IMR-90 (cell line): Measurements from ENCODE around the gene GGT6. TPM values are rescaled to one million over a fixed set of nuclear protein-coding genes. Genes with fewer than 3 reads are reported as not detected.

Source experiments
- ATAC-seq: fragments of 200-7000 bp; cut with Tn5 transposase; 2 replicates; pipeline ENCODE4 v1.9.1; 2020; ENCODE audit warnings: low read depth, mild to moderate bottlenecking, moderate library complexity
- BruUV-seq: library from RNA; stranded (reverse); fragments of 400-500 nt; replicated peaks from 2 replicates; lab custom pipeline; 2021; lab: Mats Ljungman, UMichigan
- CTCF ChIA-PET: fragments of 300-600 bp; formaldehyde crosslinking; extraction: SDS; loops from one replicate; lab custom pipeline; 2021; ENCODE audit warnings: antibody characterized with exemption; lab: Yijun Ruan, JAX
- POLR2A ChIA-PET: fragments of 300-600 bp; sonication (Branson Sonifier 250); formaldehyde crosslinking; loops from one replicate; lab custom pipeline; 2022; ENCODE audit warnings: antibody characterized with exemption; ENCODE audit not compliant: unreplicated experiment; lab: Charles Lee
- DNase-seq: peaks from one replicate; pipeline ENCODE4 v3.0.0; 2013
- H2AFZ ChIP-seq: replicated peaks from 2 replicates; pipeline ENCODE3; 2013; ENCODE audit warnings: low read length, mild to moderate bottlenecking; ENCODE audit not compliant: poor library complexity
- H2AK5ac ChIP-seq: 2 replicates; pipeline ENCODE4 v1.6.1; 2013; ENCODE audit warnings: low read depth, low read length, inconsistent platforms
- H2AK9ac ChIP-seq: replicated peaks from 2 replicates; pipeline ENCODE3; 2013; ENCODE audit warnings: mild to moderate bottlenecking, low read depth, low read length, moderate library complexity; ENCODE audit not compliant: poor library complexity
- H2BK120ac ChIP-seq: 2 replicates; pipeline ENCODE4 v1.6.1; 2013; ENCODE audit warnings: low read depth, low read length, inconsistent platforms
- H2BK15ac ChIP-seq: 3 replicates; pipeline ENCODE4 v1.6.1; 2013; ENCODE audit warnings: low read depth, low read length, inconsistent platforms
- H2BK20ac ChIP-seq: 2 replicates; pipeline ENCODE4 v1.6.1; 2013; ENCODE audit warnings: low read depth, mild to moderate bottlenecking, inconsistent platforms, low read length, moderate library complexity
- H2BK5ac ChIP-seq: 2 replicates; pipeline ENCODE4 v1.6.1; 2013; ENCODE audit warnings: mild to moderate bottlenecking, low read depth, low read length, inconsistent platforms; ENCODE audit not compliant: poor library complexity, severe bottlenecking
- H3K14ac ChIP-seq: replicated peaks from 2 replicates; pipeline ENCODE4 v1.6.1; 2013; ENCODE audit warnings: low read depth, low read length, inconsistent platforms
- H3K18ac ChIP-seq: 2 replicates; pipeline ENCODE4 v1.6.1; 2013; ENCODE audit warnings: low read depth, low read length, control low read depth
- H3K23ac ChIP-seq: 2 replicates; pipeline ENCODE4 v1.6.1; 2013; ENCODE audit warnings: low read depth, low read length, inconsistent platforms
- H3K27ac ChIP-seq: 2 replicates; pipeline ENCODE4 v1.5.1; 2013; ENCODE audit warnings: mild to moderate bottlenecking, control low read depth, low read length; ENCODE audit not compliant: insufficient read depth
- H3K27me3 ChIP-seq: 2 replicates; pipeline ENCODE4 v1.6.1; 2013; ENCODE audit warnings: low read length; ENCODE audit not compliant: control insufficient read depth, insufficient read depth
- H3K36me3 ChIP-seq: 2 replicates; pipeline ENCODE4 v1.6.1; 2013; ENCODE audit warnings: low read length, mixed read lengths; ENCODE audit not compliant: control insufficient read depth, insufficient read depth
- H3K4ac ChIP-seq: 2 replicates; pipeline ENCODE4 v1.6.1; 2013; ENCODE audit warnings: low read depth, low read length, inconsistent platforms
- H3K4me1 ChIP-seq: 2 replicates; pipeline ENCODE4 v1.6.1; 2013; ENCODE audit warnings: low read length, mixed read lengths; ENCODE audit not compliant: control insufficient read depth, insufficient read depth
- H3K4me2 ChIP-seq: 2 replicates; pipeline ENCODE4 v1.6.1; 2013; ENCODE audit warnings: low read depth, mild to moderate bottlenecking, control low read depth, low read length, moderate library complexity
- H3K4me3 ChIP-seq: 2 replicates; pipeline ENCODE4 v1.5.1; 2013; ENCODE audit warnings: low read depth, mild to moderate bottlenecking, control low read depth, low read length, moderate library complexity; ENCODE audit not compliant: insufficient read depth
- H3K56ac ChIP-seq: 2 replicates; pipeline ENCODE4 v1.6.1; 2013; ENCODE audit warnings: low read length, inconsistent platforms; ENCODE audit not compliant: insufficient read depth; ENCODE audit errors: extremely low read depth
- H3K79me1 ChIP-seq, 2 experiments: 2 replicates each; pipeline ENCODE4 v1.6.1; 2013; ENCODE audit warnings: low read length in 2 of 2, inconsistent platforms in 1 of 2, low read depth in 1 of 2
- H3K9ac ChIP-seq: 2 replicates; pipeline ENCODE4 v1.6.1; 2013; ENCODE audit warnings: low read depth, low read length, control low read depth
- H3K9me1 ChIP-seq: 2 replicates; pipeline ENCODE4 v1.6.1; 2013; ENCODE audit warnings: low read length, inconsistent platforms; ENCODE audit not compliant: insufficient read depth
- H3K9me3 ChIP-seq: 2 replicates; pipeline ENCODE4 v1.6.1; 2013; ENCODE audit warnings: low read length; ENCODE audit not compliant: control insufficient read depth, insufficient read depth
- H4K20me1 ChIP-seq: 2 replicates; pipeline ENCODE4 v1.6.1; 2013; ENCODE audit warnings: low read length, inconsistent platforms; ENCODE audit not compliant: insufficient read depth
- H4K5ac ChIP-seq: 2 replicates; pipeline ENCODE4 v1.6.1; 2013; ENCODE audit warnings: mild to moderate bottlenecking, low read depth, low read length, control low read depth
- H4K8ac ChIP-seq, 2 experiments: 2 replicates each; pipeline ENCODE4 v1.6.1; 2013; ENCODE audit warnings: low read depth in 2 of 2, low read length in 2 of 2, control low read depth in 1 of 2, inconsistent platforms in 1 of 2
- H4K91ac ChIP-seq: 2 replicates; pipeline ENCODE4 v1.6.1; 2013; ENCODE audit warnings: low read depth, low read length, inconsistent platforms; ENCODE audit not compliant: insufficient read depth
- MXI1 ChIP-seq: IDR thresholded peaks from 2 replicates; pipeline ENCODE4 v1.6.1; 2012; ENCODE audit warnings: low read depth, mild to moderate bottlenecking, low read length, moderate library complexity, borderline replicate concordance
- WGBS, 2 experiments: methylation state at CpG; one replicate each; pipeline versions ENCODE4 v1.1.5 to v1.1.7; 2013; ENCODE audit warnings: missing lambda C conversion rate in 2 of 2; ENCODE audit not compliant: insufficient read length in 1 of 2; ENCODE audit errors: extremely low coverage in 2 of 2; 5-methylcytosine and 5-hydroxymethylcytosine counted together
- dilution Hi-C: fragments of 300-500 bp; cut with HindIII; formaldehyde crosslinking; loops from one replicate; pipeline ENCODE4 v1.14.3; 2018; ENCODE audit warnings: low sequenced_read_pairs; ENCODE audit not compliant: unreplicated experiment
- in situ Hi-C: fragments of 300-500 bp; cut with MboI; formaldehyde crosslinking; loops from 3 replicates; pipeline ENCODE4 v1.14.3; 2019; ENCODE audit warnings: low sequenced_read_pairs, inconsistent platforms, mixed read lengths
- intact Hi-C: fragments of 100-400 bp; cut with micrococcal nuclease; formaldehyde crosslinking; loops from 2 replicates; pipeline ENCODE4 v1.10.0; 2022
- polyA plus RNA-seq, 3 experiments: library from polyadenylated mRNA; depleted of rRNA; stranded (reverse); fragments of >200 nt; gene quantifications; 2 replicates each; pipeline ENCODE4 v1.2.3, GENCODE V29; 2012; ENCODE audit warnings: low replicate concordance in 1 of 3
- total RNA-seq: library from RNA; depleted of rRNA; stranded (reverse); fragments of >200 nt; gene quantifications from 2 replicates; pipeline ENCODE4 v1.2.3, GENCODE V29; 2012

GGT6 gene
- total and polyA plus RNA-seq, 2 of the 4 experiments (the other 2 are of a cell fraction): not detected

DNA sequence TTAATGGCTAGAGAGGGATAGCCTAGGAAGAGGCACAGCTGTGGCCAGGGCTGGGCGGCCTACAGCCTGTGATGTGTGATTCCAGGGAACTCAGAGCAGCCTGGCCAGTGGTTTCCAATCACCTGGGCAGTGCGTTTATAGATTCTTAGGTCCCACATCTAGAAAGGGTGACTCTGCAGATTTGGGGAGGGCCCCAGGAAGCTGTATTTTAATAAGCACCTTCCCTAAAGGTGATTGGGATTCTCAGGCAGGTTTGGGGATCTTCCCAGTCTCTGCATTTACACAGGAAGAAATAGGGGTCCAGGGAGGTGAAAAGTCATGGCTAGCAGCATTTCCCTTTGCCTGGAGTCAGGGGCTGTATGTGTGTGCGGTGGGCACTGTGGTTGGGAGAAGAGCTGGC is 52.2 kb downstream of the GGT6 start:
- H4K20me1 ChIP-seq: no peaks in the 10 kb centered on the region
- no peak overlapping the region for H3K56ac ChIP-seq
- no peak overlapping the region for H4K91ac ChIP-seq
- WGBS, 2 experiments: 90% methylated on average over 2 of the region's 3 CpGs; no CpG with 5 or more reads in 1 of the 2 experiments
- in situ Hi-C loops: no loop called here
- BruUV-seq: no TSS peak
- H2BK120ac ChIP-seq: no peak overlapping the region
- H2AFZ ChIP-seq: no peak overlapping the region
- no peak overlapping the region for H4K8ac ChIP-seq
- H3K14ac ChIP-seq: no peak overlapping the region
- no peak overlapping the region for H3K27ac ChIP-seq
- TF ChIP-seq MXI1: no peak
- no peak overlapping the region for H2BK20ac ChIP-seq
- no peak overlapping the region for H3K23ac ChIP-seq
- H3K4ac ChIP-seq: no peak overlapping the region
- no peak overlapping the region for H2BK5ac ChIP-seq
- no peak overlapping the region for H3K4me2 ChIP-seq
- no peak overlapping the region for H3K18ac ChIP-seq
- ChIA-PET CTCF (no interaction called here), POLR2A (no interaction called here)
- intact Hi-C loops: no loop called here
- peaks cover 42% of the 10 kb centered on the region; the same call in 1 of the 2 replicates for H3K27me3 ChIP-seq
- no peaks in the 10 kb centered on the region for H3K79me1 ChIP-seq
- no peak for DNase-seq
- no peak for ATAC-seq
- H2AK5ac ChIP-seq: no peak overlapping the region
- H3K4me3 ChIP-seq: no peak overlapping the region
- no peak overlapping the region for H3K9ac ChIP-seq
- no peaks in the 10 kb centered on the region for H3K4me1 ChIP-seq
- no peaks in the 10 kb centered on the region for H3K9me3 ChIP-seq
- no peak overlapping the region for H2AK9ac ChIP-seq
- H3K36me3 ChIP-seq: no peaks in the 10 kb centered on the region
- H3K9me1 ChIP-seq: no peaks in the 10 kb centered on the region
- dilution Hi-C loops: no loop called here
- no peak overlapping the region for H2BK15ac ChIP-seq
- no peak overlapping the region for H4K5ac ChIP-seq
